HepG2 (cell line): Measurements from ENCODE around the gene AQP10. TPM values are rescaled to one million over a fixed set of nuclear protein-coding genes. Genes with fewer than 3 reads are reported as not detected.
A peak's percentile ranks its signal among the peaks of the same experiment; 100 is the strongest.

Source experiments
- CEBPB ChIP-seq: IDR thresholded peaks from 2 replicates; pipeline ENCODE4 v1.6.1; 2011; ENCODE audit warnings: low read depth, low read length, improper control_type of control experiment, borderline replicate concordance
- CSRNP1 ChIP-seq: sonication (generic); formaldehyde crosslinking; IDR thresholded peaks from 2 replicates; pipeline ENCODE4 v1.8.1; 2023; ENCODE audit warnings: mild to moderate bottlenecking, missing genetic modification reagents
- DNMT3B ChIP-seq: conservative IDR thresholded peaks from 2 replicates; pipeline ENCODE4 v1.6.1; 2016; ENCODE audit warnings: missing biosample characterization, control low read depth
- FUBP1 ChIP-seq: sonication (generic); formaldehyde crosslinking; IDR thresholded peaks from 2 replicates; pipeline ENCODE4 v1.5.1; 2020; ENCODE audit warnings: missing genetic modification reagents, mild to moderate bottlenecking, borderline replicate concordance
- KLF13 ChIP-seq: sonication (generic); formaldehyde crosslinking; IDR thresholded peaks from 2 replicates; pipeline ENCODE4 v1.4.0; 2020; ENCODE audit warnings: mild to moderate bottlenecking, missing genetic modification reagents
- KLF16 ChIP-seq, 2 experiments: sonication (generic) in 1 of 2; formaldehyde crosslinking in 1 of 2; IDR thresholded peaks; 2 replicates each; pipeline versions ENCODE4 v1.6.1 to v1.8.0; 2016 to 2023; ENCODE audit warnings: missing genetic modification reagents in 2 of 2, missing compliant biosample characterization in 1 of 2
- NR3C1 ChIP-seq: sonication (generic); formaldehyde crosslinking; IDR thresholded peaks from 2 replicates; pipeline ENCODE4 v1.4.0; 2020; ENCODE audit warnings: missing genetic modification reagents
- NRL ChIP-seq: sonication (generic); formaldehyde crosslinking; IDR thresholded peaks from 2 replicates; pipeline ENCODE4 v1.5.0; 2020; ENCODE audit warnings: missing genetic modification reagents, mild to moderate bottlenecking, moderate library complexity, borderline replicate concordance
- PITX1 ChIP-seq: sonication (generic); formaldehyde crosslinking; IDR thresholded peaks from 2 replicates; pipeline ENCODE4 v1.5.1; 2020; ENCODE audit warnings: mild to moderate bottlenecking, missing genetic modification reagents
- POLR2A ChIP-seq, 2 experiments: IDR thresholded peaks; 2 replicates each; pipeline ENCODE4 v1.6.1; 2011; ENCODE audit warnings: low read depth in 2 of 2, low read length in 2 of 2, mild to moderate bottlenecking in 1 of 2, moderate library complexity in 1 of 2; ENCODE audit not compliant: insufficient read depth in 1 of 2
- POLR2AphosphoS5 ChIP-seq: IDR thresholded peaks from 2 replicates; pipeline ENCODE4 v1.6.1; 2012; ENCODE audit warnings: low read depth, low read length
- RCOR2 ChIP-seq: IDR thresholded peaks from 2 replicates; pipeline ENCODE4 v1.6.1; 2016; ENCODE audit warnings: missing biosample characterization, missing genetic modification reagents
- SCMH1 ChIP-seq: sonication (generic); formaldehyde crosslinking; IDR thresholded peaks from 2 replicates; pipeline ENCODE4 v1.9.0; 2021; ENCODE audit warnings: missing genetic modification reagents, mild to moderate bottlenecking, borderline replicate concordance
- ZFP82 ChIP-seq: sonication (generic); formaldehyde crosslinking; IDR thresholded peaks from 2 replicates; pipeline ENCODE4 v1.5.1; 2020; ENCODE audit warnings: mild to moderate bottlenecking, missing genetic modification reagents, borderline replicate concordance
- ZNF205 ChIP-seq: IDR thresholded peaks from 2 replicates; pipeline ENCODE4 v1.6.1; 2018; ENCODE audit warnings: missing biosample characterization, missing genetic modification reagents
- ZNF3 ChIP-seq: IDR thresholded peaks from 2 replicates; pipeline ENCODE4 v1.7.0; 2017; ENCODE audit warnings: inconsistent platforms
- ZNF597 ChIP-seq: sonication (generic); formaldehyde crosslinking; IDR thresholded peaks from 2 replicates; pipeline ENCODE4 v1.5.0; 2020; ENCODE audit warnings: missing genetic modification reagents
- ZNF619 ChIP-seq: sonication (generic); formaldehyde crosslinking; IDR thresholded peaks from 2 replicates; pipeline ENCODE4 v1.4.0; 2020; ENCODE audit warnings: mild to moderate bottlenecking, missing genetic modification reagents
- polyA plus RNA-seq, 8 experiments: library from polyadenylated mRNA; depleted of rRNA in 3 of 8; stranded (reverse) in 7 of 8; unstranded in 1 of 8; fragments of >200 nt; fragmentation: Illumina TruSeq in 4 of 8; extraction: Trizol in 4 of 8; gene quantifications; 2 replicates each; pipeline versions ENCODE4 v1.2.1 to v1.2.3, GENCODE V29; 2011 to 2016; ENCODE audit warnings: low read depth in 4 of 8, missing spikeins in 1 of 8, mixed read lengths in 1 of 8; ENCODE audit not compliant: insufficient read depth in 1 of 8
- total RNA-seq, 5 experiments: library from RNA; depleted of rRNA; stranded (reverse); fragments of >200 nt; fragmentation: Illumina TruSeq; extraction: Trizol; gene quantifications; 2 replicates each; pipeline ENCODE4 v1.2.3, GENCODE V29; 2016; ENCODE audit warnings: low read depth in 1 of 5
- TF ChIP-seq, protein P1 (sequence below): sonication (generic); formaldehyde crosslinking; IDR thresholded peaks from 2 replicates; pipeline ENCODE4 v1.5.0; 2020; ENCODE audit warnings: mild to moderate bottlenecking, missing genetic modification reagents, borderline replicate concordance
- TF ChIP-seq, protein P2 (sequence below): sonication (generic); formaldehyde crosslinking; IDR thresholded peaks from 2 replicates; pipeline ENCODE4 v1.9.0; 2022; ENCODE audit warnings: low read depth, missing genetic modification reagents

Gene AQP10
- total and polyA plus RNA-seq, 2 of the 13 experiments (the other 11 are each of a cell fraction or from before 2014, with no cell fraction given): 0.30 TPM; not detected in 1

DNA sequence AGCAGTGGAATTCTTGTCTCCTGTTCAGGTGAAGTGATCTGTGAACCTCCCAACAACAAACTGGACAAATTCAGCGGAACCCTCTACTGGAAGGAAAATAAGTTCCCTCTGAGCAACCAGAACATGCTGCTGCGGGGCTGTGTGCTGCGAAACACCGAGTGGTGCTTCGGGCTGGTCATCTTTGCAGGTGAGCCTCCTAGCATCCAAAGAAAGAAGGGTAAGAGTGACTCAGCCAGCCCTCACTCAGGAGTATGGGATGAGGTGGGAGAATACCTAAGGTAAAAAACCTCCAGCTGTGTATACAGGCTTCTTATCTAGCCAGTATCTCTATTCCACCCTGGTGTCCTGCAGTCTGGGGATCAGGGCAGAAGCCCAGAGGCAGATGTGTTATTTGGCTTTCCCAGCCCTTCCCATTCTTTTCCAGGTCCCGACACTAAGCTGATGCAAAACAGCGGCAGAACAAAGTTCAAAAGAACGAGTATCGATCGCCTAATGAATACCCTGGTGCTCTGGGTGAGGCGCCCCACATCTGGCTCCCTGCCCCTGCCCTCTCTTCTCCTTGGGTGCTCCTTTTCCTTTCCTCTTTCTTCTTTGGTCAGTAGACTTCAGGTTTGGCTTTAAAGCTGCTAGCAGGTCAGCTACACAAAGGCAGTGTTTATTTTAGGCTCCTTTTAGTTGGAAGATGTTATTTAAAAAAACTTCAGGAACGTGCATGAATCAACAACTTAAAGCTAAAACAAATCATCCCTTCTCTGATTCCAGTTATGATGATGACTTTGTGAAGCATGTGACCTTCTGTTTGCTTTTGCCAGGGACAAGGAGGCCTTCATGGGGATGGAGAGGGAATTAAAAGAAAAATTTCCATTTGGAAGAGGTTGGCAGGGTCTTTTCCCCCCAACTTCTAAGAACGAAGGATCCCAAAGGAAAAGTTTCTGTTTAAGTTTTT, 13.5 kb downstream of the AQP10 start (continued):
- TF ChIP-seq ZNF597 (CRISPR knock-in tag) (no peak), KLF13 (no peak), CEBPB (peak; percentile 10; the same call in 1 of the 2 replicates), CSRNP1 (CRISPR knock-in tag) (no peak), DNMT3B (peak; percentile 13; the same call in 1 of the 2 replicates), ZNF619 (CRISPR knock-in tag) (no peak; the same call in 1 of the 2 replicates), FUBP1 (CRISPR knock-in tag) (no peak), NRL (no peak), POLR2A (IDR thresholded peaks at IDR 0.05; ENCODE audit: insufficient read depth in 1 of 2, low read depth in 2 of 2, low read length in 2 of 2) (no peak), NR3C1 (CRISPR knock-in tag) (no peak), ZFP82 (no peak), ZNF205 (CRISPR knock-in tag) (no peak), SCMH1 (no peak), RCOR2 (peak; percentile 67; the same call in 1 of the 2 replicates), ZNF3 (peak; percentile 43), POLR2AphosphoS5 (no peak), KLF16 (CRISPR knock-in tag; IDR thresholded peaks at IDR 0.05) (no peak; a peak in 1 of 4 replicates), PITX1 (CRISPR knock-in tag) (peak; percentile 87; the same call in 1 of the 2 replicates)
- TF ChIP-seq, protein P1, sequence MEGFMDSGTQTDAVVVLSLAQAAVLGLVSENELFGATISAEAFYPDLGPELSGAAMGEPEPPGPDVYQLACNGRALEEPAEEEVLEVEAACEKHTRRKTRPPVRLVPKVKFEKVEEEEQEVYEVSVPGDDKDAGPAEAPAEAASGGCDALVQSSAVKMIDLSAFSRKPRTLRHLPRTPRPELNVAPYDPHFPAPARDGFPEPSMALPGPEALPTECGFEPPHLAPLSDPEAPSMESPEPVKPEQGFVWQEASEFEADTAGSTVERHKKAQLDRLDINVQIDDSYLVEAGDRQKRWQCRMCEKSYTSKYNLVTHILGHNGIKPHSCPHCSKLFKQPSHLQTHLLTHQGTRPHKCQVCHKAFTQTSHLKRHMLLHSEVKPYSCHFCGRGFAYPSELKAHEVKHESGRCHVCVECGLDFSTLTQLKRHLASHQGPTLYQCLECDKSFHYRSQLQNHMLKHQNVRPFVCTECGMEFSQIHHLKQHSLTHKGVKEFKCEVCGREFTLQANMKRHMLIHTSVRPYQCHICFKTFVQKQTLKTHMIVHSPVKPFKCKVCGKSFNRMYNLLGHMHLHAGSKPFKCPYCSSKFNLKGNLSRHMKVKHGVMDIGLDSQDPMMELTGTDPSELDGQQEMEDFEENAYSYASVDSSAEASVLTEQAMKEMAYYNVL (CRISPR knock-in tag): no peak; the same call in 1 of the 2 replicates
- TF ChIP-seq, protein P2, sequence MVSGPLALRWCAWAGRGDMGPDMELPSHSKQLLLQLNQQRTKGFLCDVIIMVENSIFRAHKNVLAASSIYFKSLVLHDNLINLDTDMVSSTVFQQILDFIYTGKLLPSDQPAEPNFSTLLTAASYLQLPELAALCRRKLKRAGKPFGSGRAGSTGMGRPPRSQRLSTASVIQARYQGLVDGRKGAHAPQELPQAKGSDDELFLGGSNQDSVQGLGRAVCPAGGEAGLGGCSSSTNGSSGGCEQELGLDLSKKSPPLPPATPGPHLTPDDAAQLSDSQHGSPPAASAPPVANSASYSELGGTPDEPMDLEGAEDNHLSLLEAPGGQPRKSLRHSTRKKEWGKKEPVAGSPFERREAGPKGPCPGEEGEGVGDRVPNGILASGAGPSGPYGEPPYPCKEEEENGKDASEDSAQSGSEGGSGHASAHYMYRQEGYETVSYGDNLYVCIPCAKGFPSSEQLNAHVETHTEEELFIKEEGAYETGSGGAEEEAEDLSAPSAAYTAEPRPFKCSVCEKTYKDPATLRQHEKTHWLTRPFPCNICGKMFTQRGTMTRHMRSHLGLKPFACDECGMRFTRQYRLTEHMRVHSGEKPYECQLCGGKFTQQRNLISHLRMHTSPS (CRISPR knock-in tag): peak; percentile 38; the same call in 1 of the 2 replicates
